ENCODE results near the gene TTC28. TPM values are rescaled to one million over a fixed set of nuclear protein-coding genes. Genes with fewer than 3 reads are reported as not detected.

TTC28 gene
- total RNA-seq, 1 donor from 2014 or later: 7.9 TPM

GRCh38 chr22:27978802-27979201 is 700.8 kb downstream of the TTC28 start:
- no peaks in the 10 kb centered on the region for H3K27me3 Mint-ChIP-seq

DNA sequence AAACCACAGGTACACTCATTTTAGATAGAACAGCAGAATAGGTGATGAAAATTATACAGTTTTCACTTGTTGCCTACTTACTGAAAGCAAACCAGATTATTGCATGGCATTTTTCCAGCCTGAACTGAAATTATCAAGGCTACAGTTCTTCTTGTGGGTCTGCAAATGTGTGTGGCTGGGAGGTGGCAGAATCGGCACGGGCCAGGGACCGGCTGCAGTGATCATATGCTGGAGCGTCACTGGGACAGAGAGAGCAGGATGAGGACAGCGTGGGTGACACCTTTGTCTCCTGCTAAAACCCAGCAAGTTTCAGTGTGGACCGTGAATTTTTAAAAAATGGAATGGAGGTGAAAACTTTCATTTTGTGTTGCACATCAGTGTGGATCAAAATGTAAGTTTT is 701.3 kb downstream of the TTC28 start:
- H3K36me3 Mint-ChIP-seq (ENCODE audit: low read depth): peaks cover 8% of the 10 kb centered on the region
- CTCF ChIA-PET: no interaction called here
- no peaks in the 10 kb centered on the region for H3K9me3 Mint-ChIP-seq
- DNase-seq (no peak), ATAC-seq (ENCODE audit: low read depth) (no peak)
- no peak overlapping the region for H3K27ac Mint-ChIP-seq
- H3K27me3 Mint-ChIP-seq: no peaks in the 10 kb centered on the region
- H3K4me1 Mint-ChIP-seq: no peaks in the 10 kb centered on the region
- no peak overlapping the region for H3K4me3 Mint-ChIP-seq
- TF ChIP-seq, protein P1, sequence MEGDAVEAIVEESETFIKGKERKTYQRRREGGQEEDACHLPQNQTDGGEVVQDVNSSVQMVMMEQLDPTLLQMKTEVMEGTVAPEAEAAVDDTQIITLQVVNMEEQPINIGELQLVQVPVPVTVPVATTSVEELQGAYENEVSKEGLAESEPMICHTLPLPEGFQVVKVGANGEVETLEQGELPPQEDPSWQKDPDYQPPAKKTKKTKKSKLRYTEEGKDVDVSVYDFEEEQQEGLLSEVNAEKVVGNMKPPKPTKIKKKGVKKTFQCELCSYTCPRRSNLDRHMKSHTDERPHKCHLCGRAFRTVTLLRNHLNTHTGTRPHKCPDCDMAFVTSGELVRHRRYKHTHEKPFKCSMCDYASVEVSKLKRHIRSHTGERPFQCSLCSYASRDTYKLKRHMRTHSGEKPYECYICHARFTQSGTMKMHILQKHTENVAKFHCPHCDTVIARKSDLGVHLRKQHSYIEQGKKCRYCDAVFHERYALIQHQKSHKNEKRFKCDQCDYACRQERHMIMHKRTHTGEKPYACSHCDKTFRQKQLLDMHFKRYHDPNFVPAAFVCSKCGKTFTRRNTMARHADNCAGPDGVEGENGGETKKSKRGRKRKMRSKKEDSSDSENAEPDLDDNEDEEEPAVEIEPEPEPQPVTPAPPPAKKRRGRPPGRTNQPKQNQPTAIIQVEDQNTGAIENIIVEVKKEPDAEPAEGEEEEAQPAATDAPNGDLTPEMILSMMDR (IDR thresholded peaks at IDR 0.05): no peak
- intact Hi-C loops (cut with micrococcal nuclease): no loop called here
- POLR2A ChIA-PET: no interaction called here

More at GRCh38 chr22:27978802-27979201, 700.8 kb downstream of the TTC28 start:
- intact Hi-C loops (cut with micrococcal nuclease): no loop called here
- no peaks in the 10 kb centered on the region for H3K9me3 Mint-ChIP-seq
- ChIA-PET CTCF (no interaction called here), POLR2A (no interaction called here)
- H3K4me3 Mint-ChIP-seq: no peak overlapping the region
- H3K4me1 Mint-ChIP-seq: no peaks in the 10 kb centered on the region
- no peak for ATAC-seq (ENCODE audit: low read depth)
- TF ChIP-seq, protein P1 (IDR thresholded peaks at IDR 0.05): no peak
- no peak for DNase-seq
- H3K27ac Mint-ChIP-seq: no peak overlapping the region
- H3K36me3 Mint-ChIP-seq (ENCODE audit: low read depth): peaks cover 10% of the 10 kb centered on the region

GRCh38 chr22:27976586-27976985 is 703.1 kb downstream of the TTC28 start:
- TF ChIP-seq, protein P1 (IDR thresholded peaks at IDR 0.05): no peak
- Mint-ChIP-seq H3K9me3 (no peaks in the 10 kb centered on the region), H3K27me3 (no peaks in the 10 kb centered on the region), H3K4me3 (no peak overlapping the region), H3K27ac (no peak overlapping the region), H3K4me1 (no peaks in the 10 kb centered on the region), H3K36me3 (ENCODE audit: low read depth) (peaks cover 5% of the 10 kb centered on the region)
- ChIA-PET CTCF (no interaction called here), POLR2A (no interaction called here)
- intact Hi-C loops (cut with micrococcal nuclease): no loop called here
- DNase-seq (no peak), ATAC-seq (ENCODE audit: low read depth) (no peak)

DNA sequence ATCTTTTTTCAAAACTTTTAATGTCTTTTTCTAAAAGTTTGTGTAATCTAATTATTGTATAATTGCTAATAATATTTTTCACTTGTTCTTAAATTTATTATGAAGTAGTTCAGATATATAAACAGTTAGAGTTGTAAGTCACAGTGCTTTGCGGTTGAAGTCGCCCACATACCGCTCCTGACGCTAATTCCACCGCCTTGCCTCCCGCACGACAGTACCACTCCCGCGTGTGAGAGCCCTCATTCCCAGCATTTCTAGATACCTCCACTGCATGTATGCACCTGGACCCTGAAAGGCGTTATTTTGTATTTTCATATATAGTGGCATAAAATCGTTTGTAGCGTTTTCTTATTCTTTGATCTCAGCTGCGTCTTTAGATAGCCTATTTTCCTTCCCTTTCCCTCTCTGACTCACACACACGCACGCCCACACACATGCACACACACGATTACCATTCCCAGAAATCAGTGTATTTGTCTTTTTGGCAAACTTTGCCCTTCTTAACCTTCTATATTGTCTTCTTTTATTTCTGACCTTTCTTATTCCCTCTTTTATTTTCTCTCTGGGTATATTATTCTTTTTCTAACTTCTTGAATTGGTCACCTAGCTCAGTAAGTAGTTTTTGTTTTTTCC is 704.1 kb downstream of the TTC28 start:
- intact Hi-C loops (cut with micrococcal nuclease): no loop called here
- no peaks in the 10 kb centered on the region for H3K4me1 Mint-ChIP-seq
- H3K27me3 Mint-ChIP-seq: no peaks in the 10 kb centered on the region
- no peak overlapping the region for H3K4me3 Mint-ChIP-seq
- H3K36me3 Mint-ChIP-seq (ENCODE audit: low read depth): peaks cover 8% of the 10 kb centered on the region
- CTCF ChIA-PET: no interaction called here
- POLR2A ChIA-PET: no interaction called here
- H3K9me3 Mint-ChIP-seq: peaks cover 2% of the 10 kb centered on the region
- ATAC-seq (ENCODE audit: low read depth) (no peak), DNase-seq (no peak)
- no peak overlapping the region for H3K27ac Mint-ChIP-seq
- TF ChIP-seq, protein P1 (IDR thresholded peaks at IDR 0.05): no peak

- ATAC-seq (ENCODE audit: low read depth) (no peak), DNase-seq (no peak)
- intact Hi-C loops (cut with micrococcal nuclease): no loop called here
- ChIA-PET POLR2A (no interaction called here), CTCF (no interaction called here)
- no peak overlapping the region for H3K27ac Mint-ChIP-seq
- H3K9me3 Mint-ChIP-seq: peaks cover 4% of the 10 kb centered on the region
- no peaks in the 10 kb centered on the region for H3K4me1 Mint-ChIP-seq
- H3K27me3 Mint-ChIP-seq: no peaks in the 10 kb centered on the region
- peaks cover 18% of the 10 kb centered on the region for H3K36me3 Mint-ChIP-seq (ENCODE audit: low read depth)
- H3K4me3 Mint-ChIP-seq: no peak overlapping the region
- TF ChIP-seq, protein P1 (IDR thresholded peaks at IDR 0.05): no peak
Measured at GRCh38 chr22:27973846-27974245, 705.8 kb downstream of the TTC28 start.
